NT2/D1 (cell line): Measurements from ENCODE around the gene TMEM50A.
"Not testable (repeated sequence)": the region's sequence is repeated elsewhere in the genome, so short reads cannot be mapped to it uniquely, and the experiment has no call there.

Experiments used
- YY1 ChIP-seq: IDR thresholded peaks from 2 replicates; pipeline ENCODE4 v1.6.1; 2011; ENCODE audit not compliant: insufficient read length, insufficient read depth
- ZNF274 ChIP-seq: IDR thresholded peaks from 2 replicates; pipeline ENCODE4 v1.6.1; 2011; ENCODE audit warnings: mild to moderate bottlenecking, low read depth, low read length

DNA sequence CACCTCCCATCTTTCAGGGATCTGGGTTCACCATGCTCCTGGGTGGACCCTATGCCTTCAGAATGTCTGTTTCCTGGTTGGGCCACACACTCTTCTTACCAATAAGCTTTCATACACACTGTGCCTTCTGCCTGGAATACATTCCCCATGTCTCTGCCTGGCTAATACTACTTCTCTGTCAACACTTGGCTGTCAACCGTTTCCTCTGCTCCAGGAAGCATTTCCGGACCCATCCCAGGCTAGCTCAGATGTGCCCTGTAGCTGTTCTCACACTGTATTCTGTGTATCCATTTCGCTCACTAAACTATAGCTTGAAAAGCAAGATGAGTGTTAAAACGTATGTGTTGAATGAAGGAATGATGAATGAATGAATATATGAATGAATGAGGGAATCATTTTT lies 49.0 kb downstream of the TMEM50A start:
- not testable (repeated sequence) for TF ChIP-seq YY1, ZNF274
